GM19455 (cell line): ENCODE results near the gene PAQR7.

Source experiments
- ATAC-seq: cut with Tn5 transposase; IDR thresholded peaks from one replicate; pipeline ENCODE4 v1.9.1; 2021; ENCODE audit not compliant: unreplicated experiment

Gene PAQR7

GRCh38 chr1:25818569-25818968 is 56.9 kb downstream of the PAQR7 start:
- no peak for ATAC-seq

- ATAC-seq, result no peak
Measured at GRCh38 chr1:25817840-25818501, 57.5 kb downstream of the PAQR7 start.

GRCh38 chr1:25816112-25816718 is 59.3 kb downstream of the PAQR7 start:
- no peak for ATAC-seq

- ATAC-seq, result no peak
Measured at GRCh38 chr1:25815208-25816111, 60.0 kb downstream of the PAQR7 start.

- ATAC-seq, result no peak
Measured at GRCh38 chr1:25814549-25815087, 60.9 kb downstream of the PAQR7 start.

GRCh38 chr1:25813734-25814471 is 61.6 kb downstream of the PAQR7 start:
- ATAC-seq, result no peak

- no peak for ATAC-seq
Measured at GRCh38 chr1:25813071-25813733, 62.3 kb downstream of the PAQR7 start.
